LoVo (cell line): ENCODE data around the gene SLC6A8.
"Not testable (repeated sequence)": the region's sequence is repeated elsewhere in the genome, so short reads cannot be mapped to it uniquely, and the experiment has no call there.

Source experiments
- DNase-seq: peaks from one replicate; pipeline ENCODE4 v3.0.0-alpha.2; 2016; ENCODE audit warnings: low spot score

Gene SLC6A8

DNA sequence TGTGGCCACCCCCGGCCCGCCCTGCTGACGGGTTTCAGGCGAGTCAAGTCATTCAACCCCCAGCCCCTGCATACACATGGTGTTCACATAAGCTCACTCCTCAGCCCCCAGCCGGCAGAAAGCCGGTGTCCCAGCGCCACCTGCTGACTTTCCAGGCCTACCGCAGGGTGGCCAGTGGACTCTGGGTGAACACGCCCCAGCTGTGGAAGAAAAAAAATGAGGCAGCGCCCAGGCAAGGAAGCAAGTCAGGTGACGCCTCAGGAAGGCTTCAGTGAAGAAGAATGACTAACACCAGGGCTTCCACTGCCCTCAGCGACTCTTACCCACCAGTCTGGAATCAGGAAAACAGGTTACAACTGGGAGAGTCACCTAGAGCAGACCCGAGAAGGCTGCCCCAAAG, 20.7 kb downstream of the SLC6A8 start:
- peak; percentile 57 for DNase-seq

DNA sequence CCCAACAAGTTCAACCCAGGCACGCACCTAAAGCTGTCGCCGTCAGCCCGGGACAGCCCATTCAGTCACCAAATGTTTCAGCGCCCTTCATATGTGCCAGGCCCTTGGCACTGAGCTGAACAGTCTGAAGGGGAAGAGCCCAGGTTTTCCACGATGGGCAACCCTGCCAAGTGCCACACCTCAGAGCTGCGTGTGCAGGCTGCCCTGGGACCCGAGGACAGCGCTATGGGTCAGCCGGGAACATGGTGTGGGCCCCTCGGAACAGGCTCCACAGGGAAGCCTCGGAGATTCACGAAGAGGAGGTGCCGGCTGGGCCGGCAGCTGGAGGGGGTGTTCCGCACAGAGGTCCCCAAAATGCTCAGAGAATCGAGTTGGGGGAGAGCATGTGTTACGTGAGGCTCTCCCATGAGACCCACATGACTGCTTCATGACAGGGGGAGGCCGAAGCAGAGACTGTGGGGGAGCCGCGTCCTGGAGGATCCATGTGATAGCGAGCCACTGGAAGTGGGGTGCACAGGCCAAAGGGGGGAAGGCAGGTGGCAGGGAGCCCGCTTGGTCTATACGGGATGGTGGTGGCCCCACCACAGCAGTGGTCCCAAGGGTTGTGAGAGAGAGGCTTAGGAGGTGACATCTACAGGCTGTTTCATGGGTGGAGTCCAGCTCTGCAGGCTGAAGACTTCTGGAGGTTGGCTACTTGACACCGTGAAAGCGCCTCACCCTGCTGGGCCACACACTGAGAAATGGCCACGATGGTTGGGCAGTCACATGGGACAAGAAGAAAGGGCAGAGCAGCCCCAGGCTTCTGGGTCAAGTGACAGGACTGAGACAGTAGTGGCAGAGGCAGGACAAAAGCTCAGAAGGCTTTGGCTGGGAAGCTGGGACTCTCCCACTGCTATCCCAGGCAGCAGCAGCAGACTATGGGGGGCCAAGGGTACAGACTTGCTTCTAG, 22.3 kb downstream of the SLC6A8 start:
- no peak for DNase-seq

DNA sequence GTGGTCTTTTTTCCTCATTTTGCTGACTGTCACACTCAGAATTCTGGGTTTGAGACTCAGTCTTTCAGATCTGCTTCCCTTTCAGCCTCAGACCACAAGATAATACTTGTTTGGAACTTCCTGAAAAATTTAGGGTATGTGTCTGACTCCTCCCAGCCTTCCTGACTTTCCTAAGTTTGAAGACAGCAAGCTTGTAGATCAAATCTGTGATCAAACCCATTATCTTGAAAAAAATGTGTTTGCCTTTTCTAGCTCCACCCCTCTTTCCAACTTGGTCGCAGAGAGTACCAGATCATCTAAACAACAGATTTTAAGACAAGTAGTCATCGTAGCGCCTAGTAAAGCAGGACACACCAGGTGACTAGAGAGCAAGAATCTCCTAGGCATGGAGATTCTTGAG, 26.5 kb downstream of the SLC6A8 start:
- DNase-seq, result no peak

GRCh38 chrX:153717445-153717844, 29.7 kb downstream of the SLC6A8 start:
- DNase-seq, result no peak

GRCh38 chrX:153719238-153719637, 31.5 kb downstream of the SLC6A8 start:
- DNase-seq, result no peak

DNA sequence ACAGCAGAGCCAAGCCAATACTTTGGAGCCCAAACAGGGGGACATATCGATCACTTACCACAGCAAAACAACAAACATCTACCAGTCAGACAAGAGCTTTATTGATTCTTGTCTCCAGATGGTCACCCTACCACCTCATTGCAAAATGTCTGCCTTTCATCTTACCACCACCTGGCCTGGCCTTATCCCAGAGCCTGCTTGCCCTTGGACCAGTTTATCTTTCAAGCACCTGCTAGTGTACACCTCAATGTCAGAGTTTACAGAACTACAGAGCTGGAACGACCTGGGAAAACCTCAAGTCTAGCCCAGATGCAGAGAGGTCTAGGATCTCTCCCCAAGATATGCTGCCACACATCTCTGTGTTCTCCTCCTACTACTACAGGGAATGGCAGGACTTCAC, 32.0 kb downstream of the SLC6A8 start:
- DNase-seq, result no peak

GRCh38 chrX:153722704-153723350, 35.1 kb downstream of the SLC6A8 start:
- no peak for DNase-seq

GRCh38 chrX:153723351-153724251, 35.9 kb downstream of the SLC6A8 start:
- peak; percentile 39 for DNase-seq

DNA sequence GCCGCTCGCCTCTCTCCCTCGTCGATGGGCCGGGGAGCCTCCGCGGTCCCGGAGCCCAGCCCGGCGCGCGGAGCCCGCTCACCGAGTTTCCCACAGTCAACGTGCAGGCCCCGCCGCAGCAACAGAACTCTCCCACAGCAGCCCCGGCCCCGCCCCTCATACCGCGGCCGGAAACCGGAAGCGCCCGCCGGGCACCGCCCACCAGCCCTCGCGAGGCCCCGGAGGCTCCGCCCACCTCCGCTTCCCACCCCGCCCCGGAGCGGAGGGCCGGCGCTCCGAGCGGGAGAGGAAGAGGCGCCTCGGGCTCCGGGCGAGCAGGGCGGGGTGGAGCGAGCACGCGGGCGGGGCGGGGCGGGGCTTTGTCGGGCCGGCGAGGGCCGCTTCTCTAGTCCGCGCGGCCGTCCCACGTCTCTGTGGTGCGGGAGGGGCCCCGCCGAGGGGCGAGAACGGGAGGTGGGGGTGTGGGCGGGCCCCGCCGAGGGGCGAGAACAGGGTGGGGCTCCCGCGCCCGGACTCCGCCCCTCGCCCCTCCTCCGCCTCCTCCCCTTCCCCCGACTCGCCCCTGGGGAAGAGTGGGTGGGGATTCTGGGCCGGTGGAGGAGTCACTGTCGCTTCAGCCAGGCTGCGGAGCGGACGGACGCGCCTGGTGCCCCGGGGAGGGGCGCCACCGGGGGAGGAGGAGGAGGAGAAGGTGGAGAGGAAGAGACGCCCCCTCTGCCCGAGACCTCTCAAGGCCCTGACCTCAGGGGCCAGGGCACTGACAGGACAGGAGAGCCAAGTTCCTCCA, 36.7 kb downstream of the SLC6A8 start, which contains the start of the genes ABCD1 and BCAP31:
Gene ABCD1 (plus strand): TSS at position 605 of the 787 bp plus-strand sequence. CDS start 411 bp downstream, outside the sequence.
Gene BCAP31 (minus strand): TSS at position 136 of the 787 bp plus-strand sequence. CDS start 1,143 bp downstream, outside the sequence.
- DNase-seq, result peak; percentile 82

- DNase-seq, result no peak
Observed at GRCh38 chrX:153725039-153725831, 37.5 kb downstream of the SLC6A8 start.

DNA sequence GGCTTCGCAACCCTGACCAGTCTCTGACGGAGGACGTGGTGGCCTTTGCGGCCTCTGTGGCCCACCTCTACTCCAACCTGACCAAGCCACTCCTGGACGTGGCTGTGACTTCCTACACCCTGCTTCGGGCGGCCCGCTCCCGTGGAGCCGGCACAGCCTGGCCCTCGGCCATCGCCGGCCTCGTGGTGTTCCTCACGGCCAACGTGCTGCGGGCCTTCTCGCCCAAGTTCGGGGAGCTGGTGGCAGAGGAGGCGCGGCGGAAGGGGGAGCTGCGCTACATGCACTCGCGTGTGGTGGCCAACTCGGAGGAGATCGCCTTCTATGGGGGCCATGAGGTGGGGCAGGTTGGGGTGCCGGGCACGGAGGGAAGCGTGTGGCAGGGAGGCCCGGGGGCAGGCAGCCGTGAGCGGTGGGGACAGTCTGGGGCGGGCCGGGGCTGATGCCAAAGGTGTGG, 38.1 kb downstream of the SLC6A8 start:
- DNase-seq, result no peak

DNA sequence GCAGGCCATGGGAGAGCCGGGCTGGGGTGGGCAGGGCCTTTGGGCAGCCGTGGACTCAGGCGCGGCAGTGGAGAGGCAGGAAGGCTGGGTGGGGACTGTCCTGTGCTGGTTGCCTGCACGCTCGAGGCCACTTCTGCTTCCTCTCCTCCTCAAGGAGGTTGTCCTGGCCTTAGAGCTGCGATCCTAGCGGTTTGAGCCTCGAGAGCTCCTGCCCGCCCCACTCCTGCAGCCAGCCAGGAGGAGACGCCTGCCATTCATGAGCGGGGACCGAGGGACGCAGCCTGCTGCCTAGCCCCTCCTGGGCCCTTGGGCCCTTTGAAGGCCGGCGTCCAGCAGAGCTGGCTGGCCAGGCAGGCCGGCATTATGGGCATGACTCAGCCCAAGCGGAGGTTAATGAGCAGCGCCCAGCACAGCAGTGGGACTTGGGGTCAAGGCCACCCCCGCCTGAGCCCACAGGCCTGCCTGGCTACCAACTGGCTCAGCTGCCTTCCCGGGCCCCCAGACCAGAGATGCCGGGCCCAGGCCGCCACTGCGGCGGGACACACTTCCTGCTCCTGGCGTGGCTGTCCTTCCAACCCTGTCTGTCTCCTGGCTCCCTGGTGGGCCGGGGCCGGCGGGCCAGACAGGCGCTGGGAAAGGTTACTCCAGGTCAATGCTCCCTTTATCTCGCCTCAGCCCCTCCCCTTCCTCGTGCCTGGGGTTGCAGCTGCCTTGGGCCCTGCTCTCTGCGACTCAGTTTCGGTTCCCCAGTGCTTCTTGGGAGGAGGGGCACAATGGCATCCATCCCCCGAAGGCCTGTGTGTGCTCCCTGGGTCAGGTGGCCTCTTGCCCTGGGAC, 38.8 kb downstream of the SLC6A8 start:
- DNase-seq, result no peak

DNA sequence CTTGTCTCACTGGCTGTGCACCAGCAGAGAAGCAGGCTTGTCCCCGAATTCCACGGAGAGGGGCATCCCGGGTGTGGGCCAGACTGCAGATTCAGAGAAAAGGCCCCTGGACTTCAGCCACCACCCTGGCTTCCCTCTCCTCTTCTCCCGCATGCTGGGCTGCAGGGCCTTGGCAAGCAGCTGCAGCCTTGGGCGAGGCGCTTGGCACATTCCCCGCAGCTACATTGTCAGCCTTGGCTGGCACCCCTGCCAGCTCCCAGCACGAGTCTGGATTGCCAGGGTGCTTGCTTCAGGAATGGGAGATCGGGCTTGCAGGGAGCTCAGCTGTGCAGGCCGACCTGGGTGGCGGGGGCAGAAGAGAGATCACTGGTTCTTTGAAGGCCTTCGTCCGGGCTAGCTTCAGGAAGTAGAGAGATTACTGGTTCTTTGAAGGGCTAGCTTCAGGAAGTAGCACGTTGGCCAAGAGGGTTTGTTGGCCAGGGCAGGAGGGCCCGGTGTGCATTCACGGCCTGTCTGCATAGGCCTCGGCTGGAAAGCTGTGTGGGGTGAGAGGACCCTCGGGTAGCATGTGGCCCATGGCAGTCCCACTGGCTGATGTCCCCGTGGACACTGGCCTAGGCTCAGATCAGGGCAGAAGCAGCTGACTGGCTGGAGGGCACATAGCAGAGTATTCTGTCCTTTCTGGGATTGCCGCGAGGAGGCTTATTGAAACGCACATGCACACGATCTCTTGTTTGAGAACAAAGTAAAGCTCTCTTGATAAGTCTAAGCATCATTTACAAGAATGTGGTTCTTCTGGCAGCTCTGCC, 39.6 kb downstream of the SLC6A8 start:
- no peak for DNase-seq

GRCh38 chrX:153728095-153728494, 40.4 kb downstream of the SLC6A8 start:
- DNase-seq, result no peak

- no peak for DNase-seq
Observed at GRCh38 chrX:153728951-153729631, 41.4 kb downstream of the SLC6A8 start.

DNA sequence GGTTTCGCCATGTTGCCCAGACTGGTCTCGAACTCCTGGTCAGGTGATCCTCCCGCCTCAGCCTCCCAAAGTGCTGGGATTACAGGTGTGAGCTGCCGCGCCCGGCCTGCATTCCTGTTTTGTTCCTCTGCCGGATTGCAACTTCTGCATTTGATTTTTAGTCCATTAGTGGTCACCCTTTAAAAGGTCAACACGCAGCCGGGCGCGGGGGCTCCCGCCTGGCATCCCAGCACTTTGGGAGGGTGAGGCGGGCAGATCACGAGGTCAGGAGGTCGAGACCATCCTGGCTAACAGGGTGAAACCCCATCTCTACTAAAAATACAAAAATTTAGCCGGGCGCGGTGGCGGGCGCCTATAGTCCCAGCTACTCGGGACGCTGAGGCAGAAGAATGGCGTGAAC, 42.4 kb downstream of the SLC6A8 start:
- not testable (repeated sequence) for DNase-seq

DNA sequence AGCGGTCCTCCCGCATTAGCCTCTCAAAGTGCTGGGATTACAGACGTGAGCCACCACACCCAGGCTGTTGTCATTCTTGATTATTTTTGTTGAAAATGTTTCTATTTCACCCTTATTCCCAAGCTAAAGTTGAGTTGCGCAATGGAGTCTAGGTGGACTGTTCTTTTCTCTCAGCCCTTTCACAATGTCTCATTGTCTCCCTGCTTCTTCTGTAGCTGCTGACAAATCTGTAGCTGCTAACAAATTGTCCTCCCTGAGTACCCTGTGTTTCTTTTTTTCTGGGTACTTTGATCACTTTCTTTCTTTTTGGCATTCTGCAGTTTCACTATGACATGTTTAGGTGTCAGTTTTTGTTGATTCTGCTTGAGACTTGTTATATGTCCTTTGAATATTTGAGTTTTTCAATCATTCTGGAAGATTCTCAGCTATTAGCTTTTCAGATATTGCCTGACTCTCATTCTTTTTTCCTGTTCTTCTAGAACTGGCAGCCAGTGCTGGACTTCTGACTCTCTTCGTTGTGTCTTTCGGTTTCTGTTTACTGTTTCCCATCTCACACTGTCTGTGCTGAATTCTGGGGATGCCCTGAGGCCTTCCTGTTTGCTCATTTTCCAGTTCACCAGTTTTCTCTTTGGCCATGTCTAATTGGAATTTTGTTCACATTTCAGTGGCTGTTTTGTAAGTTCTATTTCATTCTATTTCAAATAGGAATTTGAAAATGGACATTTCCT, 43.6 kb downstream of the SLC6A8 start:
- DNase-seq, result no peak
